Brain microvascular endothelial cell (primary cell): ENCODE results near the gene ITGBL1.

Source experiments
- DNase-seq: peaks from one replicate; pipeline ENCODE4 v3.0.0-alpha.2; 2020
- H3K27ac ChIP-seq: fragments of 250-450 bp; sonication (Bioruptor Pico); 2 replicates; pipeline ENCODE4 v1.5.1; 2020; ENCODE audit warnings: mild to moderate bottlenecking, moderate library complexity
- H3K27me3 ChIP-seq: fragments of 250-450 bp; sonication (Bioruptor Pico); replicated peaks from 2 replicates; pipeline ENCODE4 v1.5.1; 2020; ENCODE audit warnings: mild to moderate bottlenecking
- H3K36me3 ChIP-seq: fragments of 250-450 bp; sonication (Bioruptor Pico); replicated peaks from 2 replicates; pipeline ENCODE4 v1.5.1; 2020; ENCODE audit warnings: mild to moderate bottlenecking
- H3K4me3 ChIP-seq: 2 replicates; pipeline ENCODE4 v1.5.1; 2011; ENCODE audit warnings: low read depth, mild to moderate bottlenecking, control low read depth, low read length, moderate library complexity
- in situ Hi-C: cut with HindIII; loops from 2 replicates; pipeline ENCODE4 v1.10.0; 2017; ENCODE audit warnings: low sequenced_read_pairs, low pct_ligation_motif_present
- TF ChIP-seq, protein P1 (sequence below): IDR thresholded peaks from 2 replicates; pipeline ENCODE4 v1.5.1; 2011; ENCODE audit warnings: low read depth, mild to moderate bottlenecking, moderate library complexity, low read length, control low read depth, inconsistent platforms; ENCODE audit errors: missing control alignments

The ITGBL1 gene

DNA sequence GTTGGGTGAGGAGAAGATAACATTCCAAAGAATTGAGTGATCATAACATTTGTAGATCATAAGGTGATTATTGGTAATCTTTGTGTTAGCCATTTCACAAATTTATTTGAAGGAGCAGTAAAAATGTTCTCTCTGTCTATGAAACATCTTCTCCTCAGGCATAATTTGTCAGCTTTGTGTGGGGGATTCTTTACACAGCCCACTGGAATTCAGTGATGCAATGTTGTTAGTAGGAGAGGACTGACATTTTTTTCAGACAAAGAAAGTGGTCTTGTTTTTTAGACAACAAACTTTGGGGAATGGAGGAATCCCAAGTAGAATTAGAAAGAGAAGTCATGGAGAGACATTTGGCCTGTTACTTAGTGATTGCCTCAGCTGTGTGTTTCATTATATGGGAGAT lies 100.3 kb downstream of the ITGBL1 start:
- TF ChIP-seq, protein P1, sequence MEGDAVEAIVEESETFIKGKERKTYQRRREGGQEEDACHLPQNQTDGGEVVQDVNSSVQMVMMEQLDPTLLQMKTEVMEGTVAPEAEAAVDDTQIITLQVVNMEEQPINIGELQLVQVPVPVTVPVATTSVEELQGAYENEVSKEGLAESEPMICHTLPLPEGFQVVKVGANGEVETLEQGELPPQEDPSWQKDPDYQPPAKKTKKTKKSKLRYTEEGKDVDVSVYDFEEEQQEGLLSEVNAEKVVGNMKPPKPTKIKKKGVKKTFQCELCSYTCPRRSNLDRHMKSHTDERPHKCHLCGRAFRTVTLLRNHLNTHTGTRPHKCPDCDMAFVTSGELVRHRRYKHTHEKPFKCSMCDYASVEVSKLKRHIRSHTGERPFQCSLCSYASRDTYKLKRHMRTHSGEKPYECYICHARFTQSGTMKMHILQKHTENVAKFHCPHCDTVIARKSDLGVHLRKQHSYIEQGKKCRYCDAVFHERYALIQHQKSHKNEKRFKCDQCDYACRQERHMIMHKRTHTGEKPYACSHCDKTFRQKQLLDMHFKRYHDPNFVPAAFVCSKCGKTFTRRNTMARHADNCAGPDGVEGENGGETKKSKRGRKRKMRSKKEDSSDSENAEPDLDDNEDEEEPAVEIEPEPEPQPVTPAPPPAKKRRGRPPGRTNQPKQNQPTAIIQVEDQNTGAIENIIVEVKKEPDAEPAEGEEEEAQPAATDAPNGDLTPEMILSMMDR = no peak
- no peaks in the 10 kb centered on the region for H3K36me3 ChIP-seq
- peak overlapping the region; percentile 48 for H3K27ac ChIP-seq
- H3K27me3 ChIP-seq = no peaks in the 10 kb centered on the region
- in situ Hi-C loops = no loop called here
- no peak overlapping the region for H3K4me3 ChIP-seq
- DNase-seq = peak; percentile 66

DNA sequence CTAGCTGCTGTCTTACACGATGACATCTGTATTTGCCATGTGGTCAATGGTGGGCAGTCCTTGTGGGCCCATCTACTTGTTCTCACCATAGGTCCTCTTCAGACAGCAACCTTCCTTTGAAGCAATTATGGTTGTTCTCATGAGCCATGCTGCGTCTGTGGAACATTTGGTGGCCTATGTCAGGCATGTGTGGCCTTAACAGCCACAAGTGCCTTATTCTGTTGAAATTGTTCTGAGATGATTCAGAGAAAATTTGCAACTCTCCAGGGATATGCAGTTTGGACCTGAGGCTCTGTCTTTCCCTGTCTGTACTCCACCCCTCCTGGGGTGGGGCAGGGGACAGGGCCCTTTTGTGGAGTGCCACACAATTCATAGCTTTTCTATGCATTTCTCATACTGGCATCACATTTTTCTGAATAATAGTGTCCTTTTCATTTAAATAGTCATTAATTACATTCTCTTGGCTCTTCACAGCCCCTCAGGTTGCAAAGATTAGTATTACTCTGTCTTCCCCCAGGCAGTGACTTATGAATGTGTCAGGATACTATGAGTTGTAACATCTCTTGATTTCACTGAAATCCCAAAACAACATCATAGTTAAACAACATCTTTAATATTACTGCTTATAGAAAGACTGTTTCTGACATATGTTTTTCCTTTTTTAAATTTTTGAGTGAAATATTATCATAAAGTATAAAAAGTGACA lies 102.1 kb downstream of the ITGBL1 start:
- H3K27me3 ChIP-seq = no peaks in the 10 kb centered on the region
- DNase-seq = peak; percentile 8
- TF ChIP-seq, protein P1 = no peak

DNA sequence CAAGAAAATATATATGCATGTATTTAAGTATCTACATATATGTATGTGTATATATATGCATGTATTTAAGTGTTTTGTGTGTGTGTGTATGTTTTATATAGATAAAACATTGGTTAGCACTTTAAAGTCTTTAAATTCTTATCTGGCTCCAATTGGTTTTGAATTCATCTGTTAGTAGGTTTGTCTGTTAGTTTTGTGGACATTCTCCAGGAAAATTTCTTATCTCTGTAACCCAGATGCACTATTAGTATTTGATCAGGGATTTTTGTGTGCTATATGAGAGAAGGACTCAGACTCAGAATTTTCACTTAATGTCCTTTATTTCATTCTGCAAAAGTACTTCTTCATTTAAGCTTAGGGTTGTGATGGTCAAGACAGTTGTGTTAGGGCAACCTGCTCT lies 103.1 kb downstream of the ITGBL1 start:
- Histone ChIP-seq H3K27me3 (no peaks in the 10 kb centered on the region), H3K27ac (no peak overlapping the region), H3K4me3 (no peak overlapping the region), H3K36me3 (no peaks in the 10 kb centered on the region)
- TF ChIP-seq, protein P1 = no peak
- in situ Hi-C loops = no loop called here
- DNase-seq = no peak

More for the DNA sequence above, 102.1 kb downstream of the ITGBL1 start:
- H3K27ac ChIP-seq = no peak overlapping the region
- H3K4me3 ChIP-seq = no peak overlapping the region
- in situ Hi-C loops = no loop called here
- no peaks in the 10 kb centered on the region for H3K36me3 ChIP-seq

DNA sequence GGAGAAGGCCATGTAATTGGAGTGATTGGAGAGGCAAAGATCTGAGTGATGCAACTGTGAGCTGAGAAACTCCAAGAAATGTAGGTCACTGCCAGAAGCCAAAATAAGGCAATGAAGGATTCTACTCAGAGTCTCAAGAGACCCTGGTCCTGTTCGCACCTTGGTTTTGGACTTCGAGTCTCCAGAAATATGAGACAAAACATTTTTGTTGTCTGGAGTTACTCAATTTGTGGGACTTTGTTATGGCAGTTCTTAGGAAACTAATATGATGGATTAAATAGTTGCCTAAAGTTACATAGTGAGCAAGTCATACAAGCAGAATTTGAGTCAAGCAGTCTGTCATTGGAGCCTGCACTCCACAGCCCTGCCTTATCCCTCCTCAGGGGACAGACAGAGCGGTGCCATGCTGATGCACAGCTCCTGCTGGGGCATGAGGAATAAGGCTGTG lies 104.2 kb downstream of the ITGBL1 start:
- TF ChIP-seq, protein P1 = no peak
- no peak for DNase-seq
- Histone ChIP-seq H3K4me3 (no peak overlapping the region), H3K27me3 (no peaks in the 10 kb centered on the region), H3K36me3 (no peaks in the 10 kb centered on the region), H3K27ac (no peak overlapping the region)
- in situ Hi-C loops = no loop called here

DNA sequence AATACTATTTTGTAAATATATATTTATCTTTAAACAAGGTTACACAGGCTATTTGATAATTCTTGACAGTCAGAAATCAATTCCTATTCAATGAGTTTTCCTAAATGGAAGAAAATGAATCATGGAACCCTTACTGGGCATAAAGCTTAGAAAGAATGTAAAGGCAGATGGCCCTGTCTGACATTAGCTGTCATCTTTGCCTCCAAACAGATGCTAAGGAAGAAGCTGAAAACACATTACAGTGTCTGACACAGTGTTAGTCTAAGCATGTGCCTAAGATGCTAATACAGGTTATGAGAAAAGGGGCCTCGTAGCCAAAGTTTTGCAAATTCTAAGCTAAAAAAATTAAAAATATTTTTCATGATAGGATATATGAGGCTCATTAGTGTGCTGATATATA lies 112.8 kb downstream of the ITGBL1 start:
- H3K4me3 ChIP-seq = no peak overlapping the region
- peaks cover 2% of the 10 kb centered on the region for H3K36me3 ChIP-seq
- no peak for DNase-seq
- H3K27ac ChIP-seq = no peak overlapping the region
- H3K27me3 ChIP-seq = no peaks in the 10 kb centered on the region
- in situ Hi-C loops = no loop called here
- TF ChIP-seq, protein P1 = no peak

DNA sequence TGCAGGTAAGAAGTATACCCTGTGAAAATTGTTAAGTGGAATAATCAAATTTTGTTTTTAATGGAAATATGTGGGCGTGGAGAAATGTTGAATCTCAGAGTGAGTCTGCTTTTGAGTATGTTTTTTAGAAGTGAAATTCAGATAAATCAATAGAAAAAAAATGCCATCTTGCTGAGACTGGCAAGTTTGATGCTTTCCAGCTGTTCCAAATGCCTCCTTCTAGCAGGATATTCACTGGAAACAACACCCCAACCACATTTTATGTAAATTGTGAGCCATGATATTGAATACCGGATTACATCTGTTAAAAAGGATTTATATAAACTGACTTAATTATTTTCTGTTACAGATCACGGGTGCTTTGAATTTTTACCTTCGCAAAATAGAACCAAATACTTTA lies 115.4 kb downstream of the ITGBL1 start:
- Histone ChIP-seq H3K36me3 (peaks cover 2% of the 10 kb centered on the region), H3K4me3 (no peak overlapping the region), H3K27me3 (no peaks in the 10 kb centered on the region), H3K27ac (no peak overlapping the region)
- in situ Hi-C loops = no loop called here
- no peak for DNase-seq
- TF ChIP-seq, protein P1 = no peak
